GM19452 (cell line): ENCODE data around the gene DOCK1.
"Not testable (repeated sequence)": the region's sequence is repeated elsewhere in the genome, so short reads cannot be mapped to it uniquely, and the experiment has no call there.

ENCODE experiments used
- ATAC-seq: cut with Tn5 transposase; IDR thresholded peaks from one replicate; pipeline ENCODE4 v1.9.1; 2021; ENCODE audit not compliant: unreplicated experiment

DOCK1 gene

GRCh38 chr10:126924180-126924914 is 19.1 kb downstream of the DOCK1 start:
- no peak for ATAC-seq

GRCh38 chr10:126924915-126925300 is 19.7 kb downstream of the DOCK1 start:
- no peak for ATAC-seq

- ATAC-seq: no peak
Measured at GRCh38 chr10:126926568-126926967, 21.3 kb downstream of the DOCK1 start.

GRCh38 chr10:126927799-126928198 is 22.6 kb downstream of the DOCK1 start:
- no peak for ATAC-seq

- no peak for ATAC-seq
Measured at GRCh38 chr10:126928274-126928673, 23.0 kb downstream of the DOCK1 start.

- no peak for ATAC-seq
Measured at GRCh38 chr10:126929391-126929790, 24.2 kb downstream of the DOCK1 start.

- no peak for ATAC-seq
Measured at GRCh38 chr10:126930131-126930882, 25.1 kb downstream of the DOCK1 start.

- no peak for ATAC-seq
Measured at GRCh38 chr10:126930883-126931503, 25.8 kb downstream of the DOCK1 start.

- ATAC-seq: no peak
Measured at GRCh38 chr10:126931544-126931943, 26.3 kb downstream of the DOCK1 start.

GRCh38 chr10:126932516-126932915 is 27.3 kb downstream of the DOCK1 start:
- ATAC-seq: no peak

GRCh38 chr10:126933116-126933515 is 27.9 kb downstream of the DOCK1 start:
- ATAC-seq: no peak

- ATAC-seq: no peak
Measured at GRCh38 chr10:126935263-126935946, 30.2 kb downstream of the DOCK1 start.

GRCh38 chr10:126937026-126937425 is 31.8 kb downstream of the DOCK1 start:
- ATAC-seq: no peak

- ATAC-seq: not testable (repeated sequence)
Measured at GRCh38 chr10:126938121-126938520, 32.9 kb downstream of the DOCK1 start.

GRCh38 chr10:126939706-126940105 is 34.5 kb downstream of the DOCK1 start:
- no peak for ATAC-seq

GRCh38 chr10:126940670-126941310 is 35.6 kb downstream of the DOCK1 start:
- ATAC-seq: no peak

GRCh38 chr10:126944191-126944590 is 39.0 kb downstream of the DOCK1 start:
- no peak for ATAC-seq

GRCh38 chr10:126945351-126946030 is 40.3 kb downstream of the DOCK1 start:
- ATAC-seq: no peak

GRCh38 chr10:126946746-126947145 is 41.5 kb downstream of the DOCK1 start:
- no peak for ATAC-seq
